ENCODE results near the gene GSG1L.

The GSG1L gene

GRCh38 chr16:27841061-27841801 is 222.3 kb downstream of the GSG1L start:
- no peak for FAIRE-seq

GRCh38 chr16:27840311-27841060 is 223.0 kb downstream of the GSG1L start:
- no peak for FAIRE-seq

GRCh38 chr16:27839419-27839818 is 224.1 kb downstream of the GSG1L start:
- no peak for FAIRE-seq

GRCh38 chr16:27838536-27839175 is 224.9 kb downstream of the GSG1L start:
- FAIRE-seq = no peak

- FAIRE-seq = no peak
These were observed 233.5 kb downstream of the GSG1L start for GRCh38 chr16:27829975-27830374.

- FAIRE-seq = no peak
These were observed 234.8 kb downstream of the GSG1L start for GRCh38 chr16:27828671-27829070.

- FAIRE-seq = no peak
These were observed 235.7 kb downstream of the GSG1L start for GRCh38 chr16:27827765-27828164.

GRCh38 chr16:27826893-27827289 is 236.6 kb downstream of the GSG1L start:
- FAIRE-seq = no peak

- no peak for FAIRE-seq
These were observed 237.2 kb downstream of the GSG1L start for GRCh38 chr16:27826081-27826892.

- FAIRE-seq = no peak
These were observed 238.7 kb downstream of the GSG1L start for GRCh38 chr16:27824786-27825185.

GRCh38 chr16:27824006-27824405 is 239.5 kb downstream of the GSG1L start:
- FAIRE-seq = no peak

- FAIRE-seq = no peak
These were observed 240.1 kb downstream of the GSG1L start for GRCh38 chr16:27823421-27823820.

GRCh38 chr16:27822996-27823395 is 240.5 kb downstream of the GSG1L start:
- no peak for FAIRE-seq

- no peak for FAIRE-seq
These were observed 241.0 kb downstream of the GSG1L start for GRCh38 chr16:27822529-27822928.

- FAIRE-seq = no peak
These were observed 242.7 kb downstream of the GSG1L start for GRCh38 chr16:27820646-27821345.

GRCh38 chr16:27819881-27820610 is 243.5 kb downstream of the GSG1L start:
- no peak for FAIRE-seq

GRCh38 chr16:27819356-27819755 is 244.2 kb downstream of the GSG1L start:
- no peak for FAIRE-seq

GRCh38 chr16:27818246-27818645 is 245.3 kb downstream of the GSG1L start:
- FAIRE-seq = no peak

GRCh38 chr16:27817038-27817437 is 246.5 kb downstream of the GSG1L start:
- FAIRE-seq = no peak

GRCh38 chr16:27816561-27816960 is 247.0 kb downstream of the GSG1L start:
- FAIRE-seq = no peak

GRCh38 chr16:27813591-27813990 is 249.9 kb downstream of the GSG1L start:
- FAIRE-seq = no peak

- no peak for FAIRE-seq
These were observed 251.6 kb downstream of the GSG1L start for GRCh38 chr16:27811881-27812280.
